Measurements from ENCODE around the gene MECP2.

- TF ChIP-seq CTCF (IDR thresholded peaks at IDR 0.05) = no peak
- no peak for TF ChIP-seq POLR2A (IDR thresholded peaks at IDR 0.05)
These were observed 93.2 kb downstream of the MECP2 start for GRCh38 chrX:154004315-154004714.

All from thyroid gland (tissue), 4 donors.